Thoracic aorta (tissue), 2 donors: ENCODE measurements around the gene LEMD3. TPM values are rescaled to one million over a fixed set of nuclear protein-coding genes. Genes with fewer than 3 reads are reported as not detected.

ENCODE experiments used
- ATAC-seq: fragments of 150-250 bp; one replicate; pipeline ENCODE4 v1.8.0; 2017; ENCODE audit warnings: low read depth; ENCODE audit not compliant: insufficient number of reproducible peaks, low FRiP score
- DNase-seq: peaks from one replicate; pipeline ENCODE4 v3.0.0-alpha.2; 2020; ENCODE audit warnings: low spot score
- H3K27ac ChIP-seq, 2 donors: fragments of 200-600 bp; sonication (generic); 1 replicate in 1 of 2; 2 replicates in 1 of 2; pipeline ENCODE4 v1.5.1; 2016; ENCODE audit warnings: mild to moderate bottlenecking in 2 of 2, moderate library complexity in 2 of 2
- H3K27me3 ChIP-seq: fragments of 200-600 bp; sonication (generic); replicated peaks from 2 replicates; pipeline ENCODE4 v1.6.0; 2016; ENCODE audit warnings: mild to moderate bottlenecking; ENCODE audit not compliant: insufficient read depth
- H3K36me3 ChIP-seq: fragments of 200-600 bp; sonication (generic); one replicate; pipeline ENCODE4 v1.5.1; 2016
- H3K4me1 ChIP-seq, 2 donors: fragments of 200-600 bp; sonication (generic); 1 replicate in 1 of 2; 2 replicates in 1 of 2; pipeline versions ENCODE4 v1.5.1 to v1.6.0; 2016; ENCODE audit warnings: low read depth in 2 of 2, mild to moderate bottlenecking in 1 of 2; ENCODE audit not compliant: control insufficient read depth in 1 of 2
- H3K4me3 ChIP-seq: fragments of 200-600 bp; sonication (generic); 2 replicates; pipeline ENCODE4 v1.5.1; 2016; ENCODE audit warnings: mild to moderate bottlenecking
- H3K9me3 ChIP-seq: fragments of 200-600 bp; sonication (generic); 2 replicates; pipeline ENCODE4 v1.5.1; 2016
- CTCF ChIP-seq: fragments of 200-600 bp; sonication (generic); IDR thresholded peaks from one replicate; pipeline ENCODE4 v1.5.1; 2019; ENCODE audit warnings: antibody characterized with exemption
- total RNA-seq, 2 donors: library from RNA; depleted of rRNA; stranded (reverse); fragments of >200 nt; gene quantifications; one replicate each; pipeline versions ENCODE4 v1.1.0 to v1.2.3, GENCODE V29; 2016

LEMD3 gene
- total RNA-seq, 2 donors from 2014 or later = 21.8 to 61.4 TPM

GRCh38 chr12:65196762-65197567, 27.6 kb downstream of the LEMD3 start:
- no peak for TF ChIP-seq CTCF
- Histone ChIP-seq H3K4me3 (no peak overlapping the region), H3K4me1 (peaks cover 10 to 13% of the 10 kb centered on the region in 2 donors), H3K27ac (no peak overlapping the region), H3K27me3 (no peaks in the 10 kb centered on the region), H3K9me3 (no peaks in the 10 kb centered on the region), H3K36me3 (no peaks in the 10 kb centered on the region)
- DNase-seq = no peak
- ATAC-seq = no peak

- no peak overlapping the region for H3K27ac ChIP-seq
- no peak for ATAC-seq
- no peaks in the 10 kb centered on the region for H3K9me3 ChIP-seq
- H3K36me3 ChIP-seq = no peaks in the 10 kb centered on the region
- no peak for TF ChIP-seq CTCF
- H3K4me3 ChIP-seq = no peak overlapping the region
- peaks cover 10 to 13% of the 10 kb centered on the region in 2 donors for H3K4me1 ChIP-seq
- DNase-seq = no peak
- H3K27me3 ChIP-seq = no peaks in the 10 kb centered on the region
Measured at GRCh38 chr12:65199604-65200003, 30.2 kb downstream of the LEMD3 start.

- H3K4me1 ChIP-seq = peaks cover 7 to 11% of the 10 kb centered on the region in 2 donors
- ATAC-seq = no peak
- TF ChIP-seq CTCF = no peak
- DNase-seq = no peak
- no peak overlapping the region for H3K27ac ChIP-seq
- no peak overlapping the region for H3K4me3 ChIP-seq
- no peaks in the 10 kb centered on the region for H3K36me3 ChIP-seq
- H3K9me3 ChIP-seq = no peaks in the 10 kb centered on the region
- no peaks in the 10 kb centered on the region for H3K27me3 ChIP-seq
Measured at GRCh38 chr12:65200007-65200665, 30.8 kb downstream of the LEMD3 start.

DNA sequence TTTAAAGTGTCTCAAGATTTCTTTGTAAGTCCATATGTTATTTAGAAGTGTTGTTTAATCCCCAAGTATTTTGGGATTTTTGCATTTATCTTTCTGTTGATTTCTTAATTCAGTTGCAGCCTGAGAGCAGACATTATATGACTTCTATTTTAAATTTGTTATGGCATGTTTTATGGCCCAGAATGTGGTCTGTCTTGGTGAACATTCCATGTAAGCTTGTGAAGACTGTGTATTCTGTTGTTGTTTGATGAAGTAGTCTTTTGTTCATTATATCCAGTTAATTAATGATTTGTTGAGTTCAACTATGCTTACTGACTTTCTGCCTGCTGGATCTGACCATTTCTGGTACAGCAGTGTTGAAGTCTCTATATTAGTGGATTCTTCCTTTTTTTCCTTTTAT, 34.0 kb downstream of the LEMD3 start:
- ATAC-seq = no peak
- H3K27me3 ChIP-seq = no peaks in the 10 kb centered on the region
- no peak overlapping the region for H3K4me3 ChIP-seq
- no peaks in the 10 kb centered on the region for H3K9me3 ChIP-seq
- no peaks in the 10 kb centered on the region for H3K36me3 ChIP-seq
- no peaks in the 10 kb centered on the region for H3K4me1 ChIP-seq
- TF ChIP-seq CTCF = no peak
- H3K27ac ChIP-seq = no peak overlapping the region
- no peak for DNase-seq

GRCh38 chr12:65204886-65205525, 35.6 kb downstream of the LEMD3 start:
- no peak for TF ChIP-seq CTCF
- Histone ChIP-seq H3K9me3 (no peaks in the 10 kb centered on the region), H3K27me3 (no peaks in the 10 kb centered on the region), H3K4me1 (peaks cover 15% of the 10 kb centered on the region in 2 donors), H3K36me3 (no peaks in the 10 kb centered on the region), H3K4me3 (no peak overlapping the region), H3K27ac (no peak overlapping the region)
- DNase-seq (no peak), ATAC-seq (no peak)
